HepG2 (cell line): ENCODE data around the gene SSTR5. TPM values are rescaled to one million over a fixed set of nuclear protein-coding genes. Genes with fewer than 3 reads are reported as not detected.
A peak's percentile ranks its signal among the peaks of the same experiment; 100 is the strongest.

ENCODE experiments used
- AGO1 ChIP-seq: fragments of 200-400 bp; formaldehyde crosslinking; IDR thresholded peaks from 2 replicates; pipeline ENCODE4 v1.6.1; 2017; ENCODE audit warnings: mild to moderate bottlenecking, low read depth, low read length, moderate library complexity; ENCODE audit not compliant: poor library complexity, severe bottlenecking
- AKAP8 ChIP-seq: sonication (generic); formaldehyde crosslinking; IDR thresholded peaks from 2 replicates; pipeline ENCODE4 v1.5.1; 2020; ENCODE audit warnings: mild to moderate bottlenecking, missing genetic modification reagents
- FOXC1 ChIP-seq: sonication (generic); formaldehyde crosslinking; IDR thresholded peaks from 2 replicates; pipeline ENCODE4 v1.8.0; 2022; ENCODE audit warnings: mild to moderate bottlenecking, missing genetic modification reagents, borderline replicate concordance
- HNRNPLL ChIP-seq: fragments of 200-400 bp; formaldehyde crosslinking; IDR thresholded peaks from 2 replicates; pipeline ENCODE4 v1.6.1; 2017; ENCODE audit warnings: mild to moderate bottlenecking, low read depth, low read length; ENCODE audit not compliant: poor library complexity, severe bottlenecking
- JUN ChIP-seq: sonication (generic); formaldehyde crosslinking; IDR thresholded peaks from 2 replicates; pipeline ENCODE4 v1.4.0; 2020; ENCODE audit warnings: mild to moderate bottlenecking, missing genetic modification reagents
- KMT2A ChIP-seq: sonication (generic); formaldehyde crosslinking; IDR thresholded peaks from 2 replicates; pipeline ENCODE4 v1.4.0; 2020; ENCODE audit warnings: missing genetic modification reagents
- MTA1 ChIP-seq: sonication (generic); formaldehyde crosslinking; IDR thresholded peaks from 2 replicates; pipeline ENCODE4 v1.4.0; 2020; ENCODE audit warnings: missing genetic modification reagents, mild to moderate bottlenecking, borderline replicate concordance
- NR2F1 ChIP-seq, 2 experiments: fragments of 450-650 bp in 1 of 2; formaldehyde crosslinking in 1 of 2; IDR thresholded peaks; 2 replicates each; pipeline versions ENCODE4 v1.5.0 to v1.6.1; 2016 to 2020; ENCODE audit warnings: mild to moderate bottlenecking in 1 of 2, missing compliant biosample characterization in 1 of 2, missing genetic modification reagents in 1 of 2, moderate library complexity in 1 of 2
- REXO4 ChIP-seq: sonication (generic); formaldehyde crosslinking; IDR thresholded peaks from 2 replicates; pipeline ENCODE4 v1.8.0; 2022; ENCODE audit warnings: missing genetic modification reagents, mild to moderate bottlenecking, borderline replicate concordance
- TOE1 ChIP-seq: sonication (generic); formaldehyde crosslinking; IDR thresholded peaks from 2 replicates; pipeline ENCODE4 v1.4.0; 2020; ENCODE audit warnings: mild to moderate bottlenecking, missing genetic modification reagents
- ZNF3 ChIP-seq: IDR thresholded peaks from 2 replicates; pipeline ENCODE4 v1.7.0; 2017; ENCODE audit warnings: inconsistent platforms
- ZNF562 ChIP-seq: sonication (generic); formaldehyde crosslinking; IDR thresholded peaks from 2 replicates; pipeline ENCODE4 v1.8.0; 2022; ENCODE audit warnings: missing genetic modification reagents, borderline replicate concordance
- ZNF629 ChIP-seq: sonication (generic); formaldehyde crosslinking; conservative IDR thresholded peaks from 2 replicates; pipeline ENCODE4 v1.5.0; 2020; ENCODE audit warnings: missing genetic modification reagents
- ZNF670 ChIP-seq: sonication (generic); formaldehyde crosslinking; IDR thresholded peaks from 2 replicates; pipeline ENCODE4 v1.8.0; 2022; ENCODE audit warnings: mild to moderate bottlenecking, missing genetic modification reagents, borderline replicate concordance
- polyA plus RNA-seq, 8 experiments: library from polyadenylated mRNA; depleted of rRNA in 3 of 8; stranded (reverse) in 7 of 8; unstranded in 1 of 8; fragments of >200 nt; fragmentation: Illumina TruSeq in 4 of 8; extraction: Trizol in 4 of 8; gene quantifications; 2 replicates each; pipeline versions ENCODE4 v1.2.1 to v1.2.3, GENCODE V29; 2011 to 2016; ENCODE audit warnings: low read depth in 4 of 8, missing spikeins in 1 of 8, mixed read lengths in 1 of 8; ENCODE audit not compliant: insufficient read depth in 1 of 8
- total RNA-seq, 5 experiments: library from RNA; depleted of rRNA; stranded (reverse); fragments of >200 nt; fragmentation: Illumina TruSeq; extraction: Trizol; gene quantifications; 2 replicates each; pipeline ENCODE4 v1.2.3, GENCODE V29; 2016; ENCODE audit warnings: low read depth in 1 of 5
- TF ChIP-seq, protein P1 (sequence below): sonication (generic); formaldehyde crosslinking; conservative IDR thresholded peaks from 2 replicates; pipeline ENCODE4 v1.4.0; 2020; ENCODE audit warnings: missing genetic modification reagents
- TF ChIP-seq, protein P2 (sequence below): sonication (generic); formaldehyde crosslinking; IDR thresholded peaks from 2 replicates; pipeline ENCODE4 v1.4.0; 2020; ENCODE audit warnings: mild to moderate bottlenecking, low read depth, missing genetic modification reagents
- TF ChIP-seq, protein P3 (sequence below): IDR thresholded peaks from 2 replicates; pipeline ENCODE4 v1.6.1; 2016
- TF ChIP-seq, protein P4 (sequence below): IDR thresholded peaks from 2 replicates; pipeline ENCODE4 v1.6.1; 2016
- TF ChIP-seq, protein P5 (sequence below): sonication (generic); formaldehyde crosslinking; IDR thresholded peaks from 2 replicates; pipeline ENCODE4 v1.5.1; 2020; ENCODE audit warnings: mild to moderate bottlenecking, missing genetic modification reagents, moderate library complexity

SSTR5 gene
- total and polyA plus RNA-seq, 2 of the 13 experiments (the other 11 are each of a cell fraction or from before 2014, with no cell fraction given), result 0.20 to 0.49 TPM

DNA sequence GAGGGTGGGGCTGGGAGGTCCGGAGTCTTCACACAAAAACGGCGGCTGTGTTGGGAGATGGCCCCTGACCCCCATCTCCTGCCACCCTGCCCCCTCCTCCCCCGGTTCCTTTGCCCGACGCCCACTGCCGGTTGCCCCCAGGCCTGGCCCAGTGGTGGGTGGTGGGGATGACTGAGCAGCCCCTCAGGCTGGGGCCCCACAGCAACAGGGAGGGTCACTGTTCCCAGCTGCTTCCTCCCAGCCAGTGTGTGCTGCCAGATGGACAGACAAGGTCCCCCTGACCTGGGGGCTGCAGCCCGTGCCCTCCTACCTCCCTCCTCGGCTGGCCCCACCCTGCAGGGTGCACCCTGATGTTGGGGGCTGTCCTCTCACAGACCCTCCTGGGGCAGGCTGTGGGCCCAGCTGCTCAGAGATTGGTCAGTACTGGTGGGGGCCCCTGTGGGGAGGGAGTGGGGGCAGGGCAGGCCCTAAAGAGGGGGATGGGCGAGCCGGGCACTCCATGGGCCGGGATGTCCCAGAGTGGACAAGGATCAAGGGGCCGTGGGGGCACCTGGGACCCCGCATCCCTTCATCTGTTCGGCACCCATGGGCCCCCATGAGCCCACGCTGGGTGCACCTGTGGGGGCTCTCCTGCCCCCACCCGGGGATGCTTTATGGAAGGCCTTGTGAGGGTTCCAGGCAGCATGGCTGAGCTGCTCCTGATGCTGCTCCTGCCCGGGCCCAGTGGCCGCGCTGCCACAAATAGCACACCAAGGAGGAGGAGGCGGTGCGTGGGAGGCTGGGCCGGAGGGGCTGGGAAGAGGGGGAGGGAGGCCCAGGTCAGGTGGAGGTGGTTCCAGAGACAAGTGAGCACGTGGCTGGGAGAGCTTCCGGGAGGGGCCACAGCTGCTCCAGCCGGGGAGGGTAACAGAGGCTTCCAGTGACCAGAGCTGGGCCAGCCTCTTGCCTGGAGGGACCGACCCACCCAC lies 18.4 kb downstream of the SSTR5 start (continued):
- TF ChIP-seq, protein P1, sequence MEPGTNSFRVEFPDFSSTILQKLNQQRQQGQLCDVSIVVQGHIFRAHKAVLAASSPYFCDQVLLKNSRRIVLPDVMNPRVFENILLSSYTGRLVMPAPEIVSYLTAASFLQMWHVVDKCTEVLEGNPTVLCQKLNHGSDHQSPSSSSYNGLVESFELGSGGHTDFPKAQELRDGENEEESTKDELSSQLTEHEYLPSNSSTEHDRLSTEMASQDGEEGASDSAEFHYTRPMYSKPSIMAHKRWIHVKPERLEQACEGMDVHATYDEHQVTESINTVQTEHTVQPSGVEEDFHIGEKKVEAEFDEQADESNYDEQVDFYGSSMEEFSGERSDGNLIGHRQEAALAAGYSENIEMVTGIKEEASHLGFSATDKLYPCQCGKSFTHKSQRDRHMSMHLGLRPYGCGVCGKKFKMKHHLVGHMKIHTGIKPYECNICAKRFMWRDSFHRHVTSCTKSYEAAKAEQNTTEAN (CRISPR knock-in tag), result no peak
- TF ChIP-seq ZNF629 (CRISPR knock-in tag), result no peak
- peak; percentile 85 for TF ChIP-seq AGO1
- no peak for TF ChIP-seq FOXC1 (CRISPR knock-in tag)
- TF ChIP-seq, protein P2, sequence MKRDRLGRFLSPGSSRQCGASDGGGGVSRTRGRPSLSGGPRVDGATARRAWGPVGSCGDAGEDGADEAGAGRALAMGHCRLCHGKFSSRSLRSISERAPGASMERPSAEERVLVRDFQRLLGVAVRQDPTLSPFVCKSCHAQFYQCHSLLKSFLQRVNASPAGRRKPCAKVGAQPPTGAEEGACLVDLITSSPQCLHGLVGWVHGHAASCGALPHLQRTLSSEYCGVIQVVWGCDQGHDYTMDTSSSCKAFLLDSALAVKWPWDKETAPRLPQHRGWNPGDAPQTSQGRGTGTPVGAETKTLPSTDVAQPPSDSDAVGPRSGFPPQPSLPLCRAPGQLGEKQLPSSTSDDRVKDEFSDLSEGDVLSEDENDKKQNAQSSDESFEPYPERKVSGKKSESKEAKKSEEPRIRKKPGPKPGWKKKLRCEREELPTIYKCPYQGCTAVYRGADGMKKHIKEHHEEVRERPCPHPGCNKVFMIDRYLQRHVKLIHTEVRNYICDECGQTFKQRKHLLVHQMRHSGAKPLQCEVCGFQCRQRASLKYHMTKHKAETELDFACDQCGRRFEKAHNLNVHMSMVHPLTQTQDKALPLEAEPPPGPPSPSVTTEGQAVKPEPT, result no peak
- no peak for TF ChIP-seq ZNF3 (CRISPR knock-in tag)
- no peak for TF ChIP-seq REXO4 (CRISPR knock-in tag)
- TF ChIP-seq, protein P3, sequence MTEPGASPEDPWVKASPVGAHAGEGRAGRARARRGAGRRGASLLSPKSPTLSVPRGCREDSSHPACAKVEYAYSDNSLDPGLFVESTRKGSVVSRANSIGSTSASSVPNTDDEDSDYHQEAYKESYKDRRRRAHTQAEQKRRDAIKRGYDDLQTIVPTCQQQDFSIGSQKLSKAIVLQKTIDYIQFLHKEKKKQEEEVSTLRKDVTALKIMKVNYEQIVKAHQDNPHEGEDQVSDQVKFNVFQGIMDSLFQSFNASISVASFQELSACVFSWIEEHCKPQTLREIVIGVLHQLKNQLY, result peak; percentile 75
- TF ChIP-seq AKAP8, result peak; percentile 73; the same call in 1 of the 2 replicates
- TF ChIP-seq, protein P4, sequence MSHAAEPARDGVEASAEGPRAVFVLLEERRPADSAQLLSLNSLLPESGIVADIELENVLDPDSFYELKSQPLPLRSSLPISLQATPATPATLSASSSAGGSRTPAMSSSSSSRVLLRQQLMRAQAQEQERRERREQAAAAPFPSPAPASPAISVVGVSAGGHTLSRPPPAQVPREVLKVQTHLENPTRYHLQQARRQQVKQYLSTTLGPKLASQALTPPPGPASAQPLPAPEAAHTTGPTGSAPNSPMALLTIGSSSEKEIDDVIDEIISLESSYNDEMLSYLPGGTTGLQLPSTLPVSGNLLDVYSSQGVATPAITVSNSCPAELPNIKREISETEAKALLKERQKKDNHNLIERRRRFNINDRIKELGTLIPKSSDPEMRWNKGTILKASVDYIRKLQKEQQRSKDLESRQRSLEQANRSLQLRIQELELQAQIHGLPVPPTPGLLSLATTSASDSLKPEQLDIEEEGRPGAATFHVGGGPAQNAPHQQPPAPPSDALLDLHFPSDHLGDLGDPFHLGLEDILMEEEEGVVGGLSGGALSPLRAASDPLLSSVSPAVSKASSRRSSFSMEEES, result peak; percentile 85
- TF ChIP-seq KMT2A (CRISPR knock-in tag), result no peak
- TF ChIP-seq TOE1, result no peak
- no peak for TF ChIP-seq HNRNPLL
- TF ChIP-seq, protein P5, sequence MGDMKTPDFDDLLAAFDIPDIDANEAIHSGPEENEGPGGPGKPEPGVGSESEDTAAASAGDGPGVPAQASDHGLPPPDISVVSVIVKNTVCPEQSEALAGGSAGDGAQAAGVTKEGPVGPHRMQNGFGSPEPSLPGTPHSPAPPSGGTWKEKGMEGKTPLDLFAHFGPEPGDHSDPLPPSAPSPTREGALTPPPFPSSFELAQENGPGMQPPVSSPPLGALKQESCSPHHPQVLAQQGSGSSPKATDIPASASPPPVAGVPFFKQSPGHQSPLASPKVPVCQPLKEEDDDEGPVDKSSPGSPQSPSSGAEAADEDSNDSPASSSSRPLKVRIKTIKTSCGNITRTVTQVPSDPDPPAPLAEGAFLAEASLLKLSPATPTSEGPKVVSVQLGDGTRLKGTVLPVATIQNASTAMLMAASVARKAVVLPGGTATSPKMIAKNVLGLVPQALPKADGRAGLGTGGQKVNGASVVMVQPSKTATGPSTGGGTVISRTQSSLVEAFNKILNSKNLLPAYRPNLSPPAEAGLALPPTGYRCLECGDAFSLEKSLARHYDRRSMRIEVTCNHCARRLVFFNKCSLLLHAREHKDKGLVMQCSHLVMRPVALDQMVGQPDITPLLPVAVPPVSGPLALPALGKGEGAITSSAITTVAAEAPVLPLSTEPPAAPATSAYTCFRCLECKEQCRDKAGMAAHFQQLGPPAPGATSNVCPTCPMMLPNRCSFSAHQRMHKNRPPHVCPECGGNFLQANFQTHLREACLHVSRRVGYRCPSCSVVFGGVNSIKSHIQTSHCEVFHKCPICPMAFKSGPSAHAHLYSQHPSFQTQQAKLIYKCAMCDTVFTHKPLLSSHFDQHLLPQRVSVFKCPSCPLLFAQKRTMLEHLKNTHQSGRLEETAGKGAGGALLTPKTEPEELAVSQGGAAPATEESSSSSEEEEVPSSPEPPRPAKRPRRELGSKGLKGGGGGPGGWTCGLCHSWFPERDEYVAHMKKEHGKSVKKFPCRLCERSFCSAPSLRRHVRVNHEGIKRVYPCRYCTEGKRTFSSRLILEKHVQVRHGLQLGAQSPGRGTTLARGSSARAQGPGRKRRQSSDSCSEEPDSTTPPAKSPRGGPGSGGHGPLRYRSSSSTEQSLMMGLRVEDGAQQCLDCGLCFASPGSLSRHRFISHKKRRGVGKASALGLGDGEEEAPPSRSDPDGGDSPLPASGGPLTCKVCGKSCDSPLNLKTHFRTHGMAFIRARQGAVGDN, result peak; percentile 90
- TF ChIP-seq JUN (CRISPR knock-in tag), result no peak
- no peak for TF ChIP-seq MTA1 (CRISPR knock-in tag)
- TF ChIP-seq ZNF670 (CRISPR knock-in tag), result no peak
- no peak for TF ChIP-seq ZNF562 (CRISPR knock-in tag)
- no peak for TF ChIP-seq NR2F1 (CRISPR knock-in tag; IDR thresholded peaks at IDR 0.05)
